Neural crest cell (in vitro differentiated cells): ENCODE measurements around the gene PFKFB3. TPM values are rescaled to one million over a fixed set of nuclear protein-coding genes. Genes with fewer than 3 reads are reported as not detected.
"Not testable (repeated sequence)": the region's sequence is repeated elsewhere in the genome, so short reads cannot be mapped to it uniquely, and the experiment has no call there.

Source experiments
- DNase-seq: peaks from one replicate; pipeline ENCODE4 v3.0.0; 2021; ENCODE audit warnings: low read depth, mixed read lengths, low spot score
- H3K27ac Mint-ChIP-seq: one replicate; pipeline ENCODE4 v1.8.0; 2021; ENCODE audit warnings: mild to moderate bottlenecking, mixed read lengths; ENCODE audit not compliant: unreplicated experiment
- H3K27me3 Mint-ChIP-seq: 2 replicates; pipeline ENCODE4 v1.8.0; 2021; ENCODE audit warnings: low read depth, mild to moderate bottlenecking, mixed read lengths
- H3K36me3 Mint-ChIP-seq: 2 replicates; pipeline ENCODE4 v1.8.0; 2021; ENCODE audit warnings: low read depth, mild to moderate bottlenecking, mixed read lengths
- H3K4me1 Mint-ChIP-seq: 2 replicates; pipeline ENCODE4 v1.8.0; 2021; ENCODE audit warnings: mixed read lengths
- H3K4me3 Mint-ChIP-seq: one replicate; pipeline ENCODE4 v1.8.0; 2021; ENCODE audit warnings: mild to moderate bottlenecking, mixed read lengths
- H3K9me3 Mint-ChIP-seq: 2 replicates; pipeline ENCODE4 v1.8.0; 2021; ENCODE audit warnings: mixed read lengths
- total RNA-seq: library from RNA; stranded (reverse); gene quantifications from 2 replicates; pipeline ENCODE4 v1.2.1, GENCODE V29; 2021
- TF ChIP-seq, protein P1 (sequence below): fragments of 200-600 bp; sonication (generic); conservative IDR thresholded peaks from 2 replicates; pipeline ENCODE4 v1.5.0; 2021; ENCODE audit warnings: antibody characterized with exemption, mild to moderate bottlenecking

Gene PFKFB3
- total RNA-seq, 1 donor from 2014 or later = 36.7 TPM

DNA sequence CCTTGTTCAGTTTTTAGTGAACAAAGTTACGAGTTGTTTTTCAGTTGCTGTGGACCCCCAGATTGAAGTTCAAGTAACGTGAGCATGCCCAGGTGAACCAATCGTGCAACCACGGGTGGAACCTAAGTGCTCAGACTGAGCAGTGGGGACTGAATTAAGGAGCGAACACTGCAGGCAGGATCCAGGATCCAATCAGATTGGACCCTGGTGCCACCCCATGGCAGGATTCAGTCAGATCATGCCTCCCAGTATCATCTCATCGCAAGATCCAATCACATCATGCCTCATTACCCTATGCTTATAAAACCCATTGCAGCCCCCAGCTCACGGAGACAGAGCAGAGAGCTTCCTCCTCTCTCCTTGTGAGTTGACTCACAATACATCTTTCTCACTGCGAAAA, 80.9 kb downstream of the PFKFB3 start:
- H3K4me3 Mint-ChIP-seq = no peak overlapping the region
- no peaks in the 10 kb centered on the region for H3K9me3 Mint-ChIP-seq
- H3K27me3 Mint-ChIP-seq = no peaks in the 10 kb centered on the region
- peaks cover 19% of the 10 kb centered on the region for H3K4me1 Mint-ChIP-seq
- H3K36me3 Mint-ChIP-seq = no peaks in the 10 kb centered on the region
- DNase-seq = no peak
- TF ChIP-seq, protein P1, sequence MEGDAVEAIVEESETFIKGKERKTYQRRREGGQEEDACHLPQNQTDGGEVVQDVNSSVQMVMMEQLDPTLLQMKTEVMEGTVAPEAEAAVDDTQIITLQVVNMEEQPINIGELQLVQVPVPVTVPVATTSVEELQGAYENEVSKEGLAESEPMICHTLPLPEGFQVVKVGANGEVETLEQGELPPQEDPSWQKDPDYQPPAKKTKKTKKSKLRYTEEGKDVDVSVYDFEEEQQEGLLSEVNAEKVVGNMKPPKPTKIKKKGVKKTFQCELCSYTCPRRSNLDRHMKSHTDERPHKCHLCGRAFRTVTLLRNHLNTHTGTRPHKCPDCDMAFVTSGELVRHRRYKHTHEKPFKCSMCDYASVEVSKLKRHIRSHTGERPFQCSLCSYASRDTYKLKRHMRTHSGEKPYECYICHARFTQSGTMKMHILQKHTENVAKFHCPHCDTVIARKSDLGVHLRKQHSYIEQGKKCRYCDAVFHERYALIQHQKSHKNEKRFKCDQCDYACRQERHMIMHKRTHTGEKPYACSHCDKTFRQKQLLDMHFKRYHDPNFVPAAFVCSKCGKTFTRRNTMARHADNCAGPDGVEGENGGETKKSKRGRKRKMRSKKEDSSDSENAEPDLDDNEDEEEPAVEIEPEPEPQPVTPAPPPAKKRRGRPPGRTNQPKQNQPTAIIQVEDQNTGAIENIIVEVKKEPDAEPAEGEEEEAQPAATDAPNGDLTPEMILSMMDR = no peak
- no peak overlapping the region for H3K27ac Mint-ChIP-seq

DNA sequence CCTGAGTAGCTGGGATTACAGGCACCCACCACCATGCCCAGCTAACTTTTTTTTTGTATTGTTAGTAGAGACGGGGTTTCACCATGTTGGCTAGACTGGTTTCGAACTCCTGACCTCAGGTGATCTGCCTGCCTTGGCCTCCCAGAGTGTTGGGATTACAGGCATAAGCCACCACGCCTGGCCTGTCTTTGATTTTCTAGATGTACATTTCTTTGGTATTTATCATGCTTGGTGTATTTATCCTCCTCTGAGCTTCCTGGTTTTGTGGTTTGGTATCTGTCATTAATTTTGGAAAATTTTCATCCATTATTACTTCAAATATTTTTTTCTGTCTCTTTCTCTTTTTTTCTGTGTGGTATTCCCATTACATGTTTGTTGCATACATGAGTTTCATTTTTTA, 87.9 kb downstream of the PFKFB3 start:
- not testable (repeated sequence) for H3K4me3 Mint-ChIP-seq, H3K9me3 Mint-ChIP-seq, H3K36me3 Mint-ChIP-seq, H3K27me3 Mint-ChIP-seq, H3K4me1 Mint-ChIP-seq, DNase-seq, H3K27ac Mint-ChIP-seq

DNA sequence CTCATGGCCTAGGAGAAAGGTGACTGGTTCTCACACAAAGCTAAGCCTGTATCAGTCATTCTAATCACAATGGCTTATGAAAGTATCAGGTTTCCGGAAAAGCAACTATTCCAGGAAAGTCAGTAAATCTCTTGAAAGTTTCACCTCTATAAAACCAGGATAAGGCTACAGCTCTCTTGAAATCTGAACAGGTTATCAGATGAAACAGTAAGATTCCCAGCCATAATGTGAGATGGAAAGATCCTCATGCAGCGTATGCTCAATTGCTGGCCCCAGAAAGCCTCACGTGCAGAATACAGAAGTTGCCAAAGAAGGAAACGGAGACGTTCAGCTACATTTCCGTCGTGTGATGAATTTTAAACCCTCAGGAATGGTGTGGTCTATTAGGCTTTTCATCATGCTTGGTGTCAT, 90.0 kb downstream of the PFKFB3 start:
- Mint-ChIP-seq H3K27ac (no peak overlapping the region), H3K27me3 (no peaks in the 10 kb centered on the region), H3K4me3 (no peak overlapping the region), H3K4me1 (peaks cover 10% of the 10 kb centered on the region), H3K9me3 (peaks cover 10% of the 10 kb centered on the region), H3K36me3 (no peaks in the 10 kb centered on the region)
- DNase-seq = no peak
- TF ChIP-seq, protein P1 = no peak

DNA sequence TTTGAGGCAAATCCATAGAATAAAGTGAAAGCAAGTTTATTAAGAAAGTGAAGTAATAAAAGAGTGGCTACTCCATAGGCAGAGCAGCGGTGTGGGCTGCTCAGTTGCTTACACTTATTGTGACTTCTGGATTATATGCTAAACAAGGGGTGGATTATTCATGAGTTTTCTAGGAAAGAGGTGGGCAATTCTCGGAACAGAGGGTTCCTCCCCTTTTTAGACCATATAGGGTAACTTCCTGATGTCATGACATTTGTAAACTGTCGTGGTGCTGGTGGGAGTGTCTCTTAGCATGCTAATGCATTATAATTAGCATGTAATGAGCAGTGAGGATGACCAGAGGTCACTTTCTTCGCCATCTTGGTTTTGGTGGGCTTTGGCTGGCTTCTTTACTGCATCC, 93.7 kb downstream of the PFKFB3 start:
- Mint-ChIP-seq H3K4me1 (peaks cover 21% of the 10 kb centered on the region), H3K9me3 (peaks cover 12% of the 10 kb centered on the region)
- H3K27ac Mint-ChIP-seq, H3K36me3 Mint-ChIP-seq, H3K27me3 Mint-ChIP-seq, H3K4me3 Mint-ChIP-seq, DNase-seq: not testable (repeated sequence)

DNA sequence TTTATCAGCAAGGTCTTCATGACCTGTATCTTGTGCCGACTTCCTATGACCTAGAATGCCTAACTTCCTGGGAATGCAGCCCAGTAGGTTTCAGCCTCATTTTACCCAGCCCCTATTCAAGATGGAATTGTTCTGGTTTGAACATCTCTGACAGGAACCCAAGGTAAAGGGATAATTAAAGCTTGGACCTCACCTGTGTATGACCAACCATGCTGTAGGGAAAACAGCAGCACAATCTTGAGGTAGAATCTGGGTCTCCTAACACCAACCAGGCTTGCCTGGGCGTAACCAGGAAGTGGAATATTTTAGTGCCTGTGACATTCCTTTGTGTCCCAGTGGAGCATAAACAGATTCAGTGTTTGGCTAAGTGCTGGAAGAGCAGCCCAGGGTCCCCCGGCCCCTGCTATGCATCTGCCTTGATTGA, 94.1 kb downstream of the PFKFB3 start:
- H3K36me3 Mint-ChIP-seq = no peaks in the 10 kb centered on the region
- H3K4me1 Mint-ChIP-seq = peaks cover 18% of the 10 kb centered on the region
- H3K27ac Mint-ChIP-seq = no peak overlapping the region
- TF ChIP-seq, protein P1 = no peak
- H3K27me3 Mint-ChIP-seq = peaks cover 2% of the 10 kb centered on the region
- DNase-seq = no peak
- H3K4me3 Mint-ChIP-seq = no peak overlapping the region
- peaks cover 12% of the 10 kb centered on the region for H3K9me3 Mint-ChIP-seq

DNA sequence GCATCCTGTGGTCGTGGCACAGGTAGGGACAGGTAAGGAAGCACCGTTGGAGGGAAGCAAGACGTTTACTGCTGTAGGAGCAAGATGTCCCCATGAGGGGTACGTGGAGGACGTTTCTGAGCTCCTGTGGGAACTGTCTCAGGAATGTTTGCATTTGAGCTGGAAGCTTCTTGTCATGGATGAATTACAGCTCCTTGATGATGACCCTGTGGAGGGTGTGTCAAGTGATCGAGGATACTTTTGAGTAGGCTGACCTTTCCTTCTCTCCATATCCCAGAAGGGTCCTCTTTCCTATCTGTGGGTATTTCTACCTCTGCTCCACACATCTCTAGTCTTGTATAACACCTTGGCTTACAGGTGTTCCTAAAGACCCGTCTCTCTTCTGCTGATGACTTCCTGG, 94.8 kb downstream of the PFKFB3 start:
- Mint-ChIP-seq H3K27ac (no peak overlapping the region), H3K27me3 (peaks cover 2% of the 10 kb centered on the region), H3K36me3 (no peaks in the 10 kb centered on the region), H3K9me3 (peaks cover 12% of the 10 kb centered on the region), H3K4me3 (no peak overlapping the region), H3K4me1 (peaks cover 18% of the 10 kb centered on the region)
- DNase-seq = no peak
- TF ChIP-seq, protein P1 = no peak

DNA sequence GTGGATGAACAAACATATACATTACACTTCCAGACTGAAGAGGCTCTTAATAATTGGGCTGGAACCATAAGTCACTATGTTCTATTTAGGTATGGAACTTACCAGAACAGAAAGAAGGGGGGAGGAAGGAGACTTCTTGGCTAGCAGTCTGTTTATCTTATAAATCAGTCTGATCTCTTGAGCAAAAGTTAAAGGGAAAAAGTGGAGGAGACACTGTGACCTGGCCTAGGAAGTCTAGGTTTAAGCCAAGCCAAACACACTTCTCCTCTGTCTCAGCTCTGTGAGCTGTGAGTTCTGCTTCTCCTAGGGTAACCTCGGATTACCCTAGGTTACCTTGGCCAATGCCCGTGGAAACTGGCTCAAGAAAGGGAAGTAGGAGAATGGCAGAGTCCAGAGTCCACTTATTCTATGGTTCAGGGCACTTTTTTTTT, 95.2 kb downstream of the PFKFB3 start:
- TF ChIP-seq, protein P1 = no peak
- H3K27me3 Mint-ChIP-seq = peaks cover 2% of the 10 kb centered on the region
- H3K4me3 Mint-ChIP-seq = no peak overlapping the region
- no peak for DNase-seq
- no peaks in the 10 kb centered on the region for H3K36me3 Mint-ChIP-seq
- peaks cover 12% of the 10 kb centered on the region for H3K9me3 Mint-ChIP-seq
- H3K27ac Mint-ChIP-seq = no peak overlapping the region
- peaks cover 18% of the 10 kb centered on the region for H3K4me1 Mint-ChIP-seq
